ENCODE results near the gene SH3BGRL2. TPM values are rescaled to one million over a fixed set of nuclear protein-coding genes. Genes with fewer than 3 reads are reported as not detected.

The SH3BGRL2 gene
- total RNA-seq, 2 donors from 2014 or later = 95.4 to 145 TPM

- Histone ChIP-seq H3K4me1 (peaks cover 14% of the 10 kb centered on the region), H3K27me3 (no peaks in the 10 kb centered on the region), H3K9me3 (no peaks in the 10 kb centered on the region), H3K4me3 (no peak overlapping the region), H3K9ac (ENCODE audit: low read depth in 2 of 2, low read length in 2 of 2) (no peak overlapping the region), H3K27ac (no peak overlapping the region), H3K36me3 (no peaks in the 10 kb centered on the region)
- TF ChIP-seq CTCF (IDR thresholded peaks at IDR 0.05) = no peak
- DNase-seq = no peak
- intact Hi-C loops (cut with DNase I) = no loop called here
These were observed 33.1 kb upstream of the SH3BGRL2 start for GRCh38 chr6:79598012-79598411.

- Histone ChIP-seq H3K4me3 (no peak overlapping the region), H3K4me1 (peaks cover 14% of the 10 kb centered on the region), H3K9ac (ENCODE audit: low read depth in 2 of 2, low read length in 2 of 2) (no peak overlapping the region), H3K9me3 (no peaks in the 10 kb centered on the region), H3K27me3 (no peaks in the 10 kb centered on the region), H3K36me3 (no peaks in the 10 kb centered on the region), H3K27ac (peak overlapping the region; percentile 69)
- intact Hi-C loops (cut with DNase I) = no loop called here
- no peak for TF ChIP-seq CTCF (IDR thresholded peaks at IDR 0.05)
- DNase-seq = no peak
These were observed 31.3 kb upstream of the SH3BGRL2 start for GRCh38 chr6:79599725-79600259.

DNA sequence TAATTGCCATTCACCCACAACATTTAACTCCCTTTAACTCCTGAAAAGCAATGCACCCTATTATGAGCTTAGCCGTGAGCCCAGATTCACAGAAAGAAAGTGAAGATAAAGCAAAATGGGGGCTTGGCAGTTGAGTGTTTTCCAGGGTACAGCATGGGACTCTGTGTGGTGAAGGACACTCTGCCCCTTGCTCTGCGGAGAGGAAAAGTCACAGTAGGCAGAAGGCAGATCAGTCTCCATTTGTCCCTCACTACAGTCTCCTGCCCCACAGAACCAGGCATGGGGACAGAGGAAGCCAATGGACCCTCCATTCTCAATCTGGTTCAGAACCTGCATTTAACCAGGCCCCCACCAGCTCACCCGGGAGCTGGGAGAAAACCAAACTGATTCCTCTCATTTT, 30.8 kb upstream of the SH3BGRL2 start:
- Histone ChIP-seq H3K4me3 (no peak overlapping the region), H3K4me1 (peaks cover 14% of the 10 kb centered on the region), H3K36me3 (no peaks in the 10 kb centered on the region), H3K9ac (ENCODE audit: low read depth in 2 of 2, low read length in 2 of 2) (peak overlapping the region in 1 of 2 donors; percentile 36), H3K27ac (peak overlapping the region; percentile 69), H3K27me3 (no peaks in the 10 kb centered on the region), H3K9me3 (no peaks in the 10 kb centered on the region)
- intact Hi-C loops (cut with DNase I) = no loop called here
- no peak for DNase-seq
- TF ChIP-seq CTCF (IDR thresholded peaks at IDR 0.05) = no peak

DNA sequence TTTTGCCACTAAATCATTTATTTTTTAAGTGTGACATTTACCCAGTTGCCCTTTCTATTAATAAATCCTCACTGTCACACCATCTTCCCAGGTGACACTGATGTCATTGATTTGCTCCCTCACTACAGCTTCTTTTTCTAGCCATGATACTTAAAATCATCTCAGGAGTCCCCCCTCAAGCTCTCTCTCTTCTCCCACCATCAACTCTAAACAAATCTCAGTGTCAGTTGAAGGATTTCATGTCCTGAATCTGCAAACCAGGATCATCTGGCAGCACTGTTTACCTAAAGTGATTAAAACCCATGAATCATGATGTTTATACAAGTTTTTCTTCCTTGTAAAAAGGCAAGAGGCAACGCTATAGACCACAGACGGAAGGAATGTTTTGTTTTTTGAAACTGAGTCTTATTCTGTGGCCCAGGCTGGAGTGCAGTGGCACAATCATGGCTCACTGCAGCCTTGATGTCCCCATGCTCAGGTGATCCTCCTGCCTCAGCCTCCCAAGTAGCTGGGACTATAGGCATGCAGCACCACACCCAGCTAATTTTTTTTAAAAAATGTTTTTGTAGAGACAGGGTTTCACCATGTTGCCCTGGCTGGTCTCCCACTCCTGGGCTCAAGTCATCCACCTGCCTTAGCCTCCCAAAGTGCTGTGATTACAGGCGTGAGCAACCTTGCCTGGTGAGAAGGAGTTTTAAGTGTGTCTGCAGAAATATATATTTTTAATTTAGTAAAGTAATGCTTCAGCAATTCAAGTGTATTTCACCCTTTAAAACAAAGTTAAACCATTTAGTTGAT, 30.1 kb upstream of the SH3BGRL2 start:
- Histone ChIP-seq H3K9ac (ENCODE audit: low read depth in 2 of 2, low read length in 2 of 2) (peak overlapping the region in 1 of 2 donors; percentile 36), H3K4me1 (peaks cover 14% of the 10 kb centered on the region), H3K27ac (peak overlapping the region; percentile 69), H3K4me3 (no peak overlapping the region), H3K27me3 (no peaks in the 10 kb centered on the region), H3K36me3 (no peaks in the 10 kb centered on the region), H3K9me3 (no peaks in the 10 kb centered on the region)
- no peak for DNase-seq
- intact Hi-C loops (cut with DNase I) = no loop called here
- no peak for TF ChIP-seq CTCF (IDR thresholded peaks at IDR 0.05)

GRCh38 chr6:79602859-79603258, 28.3 kb upstream of the SH3BGRL2 start:
- DNase-seq = no peak
- Histone ChIP-seq H3K4me1 (peaks cover 14% of the 10 kb centered on the region), H3K27ac (no peak overlapping the region), H3K9ac (ENCODE audit: low read depth in 2 of 2, low read length in 2 of 2) (no peak overlapping the region), H3K27me3 (no peaks in the 10 kb centered on the region), H3K4me3 (no peak overlapping the region), H3K36me3 (no peaks in the 10 kb centered on the region), H3K9me3 (no peaks in the 10 kb centered on the region)
- no peak for TF ChIP-seq CTCF (IDR thresholded peaks at IDR 0.05)
- intact Hi-C loops (cut with DNase I) = no loop called here

All from colonic mucosa (tissue), 4 donors.